Subcutaneous adipose tissue (tissue), 4 donors: ENCODE results near the gene DHRS11. TPM values are rescaled to one million over a fixed set of nuclear protein-coding genes. Genes with fewer than 3 reads are reported as not detected.

ENCODE experiments used
- CTCF ChIP-seq: fragments of 450-650 bp; IDR thresholded peaks from one replicate; pipeline ENCODE4 v1.5.1; 2016; ENCODE audit warnings: low read depth, mild to moderate bottlenecking, control low read depth, antibody characterized with exemption, moderate library complexity
- total RNA-seq, 4 donors: library from RNA; depleted of rRNA; stranded (reverse); fragments of >200 nt; gene quantifications; one replicate each; pipeline ENCODE4 v1.1.0, GENCODE V29; 2016

The DHRS11 gene
- total RNA-seq, 4 donors from 2014 or later, result 5.3 to 12.1 (median 7.9) TPM

- no peak for TF ChIP-seq CTCF
These were observed 41.5 kb downstream of the DHRS11 start for GRCh38 chr17:36632916-36633771.

GRCh38 chr17:36640346-36640745 is 48.7 kb downstream of the DHRS11 start:
- TF ChIP-seq CTCF, result no peak

GRCh38 chr17:36640836-36641235 is 49.2 kb downstream of the DHRS11 start:
- TF ChIP-seq CTCF, result no peak

DNA sequence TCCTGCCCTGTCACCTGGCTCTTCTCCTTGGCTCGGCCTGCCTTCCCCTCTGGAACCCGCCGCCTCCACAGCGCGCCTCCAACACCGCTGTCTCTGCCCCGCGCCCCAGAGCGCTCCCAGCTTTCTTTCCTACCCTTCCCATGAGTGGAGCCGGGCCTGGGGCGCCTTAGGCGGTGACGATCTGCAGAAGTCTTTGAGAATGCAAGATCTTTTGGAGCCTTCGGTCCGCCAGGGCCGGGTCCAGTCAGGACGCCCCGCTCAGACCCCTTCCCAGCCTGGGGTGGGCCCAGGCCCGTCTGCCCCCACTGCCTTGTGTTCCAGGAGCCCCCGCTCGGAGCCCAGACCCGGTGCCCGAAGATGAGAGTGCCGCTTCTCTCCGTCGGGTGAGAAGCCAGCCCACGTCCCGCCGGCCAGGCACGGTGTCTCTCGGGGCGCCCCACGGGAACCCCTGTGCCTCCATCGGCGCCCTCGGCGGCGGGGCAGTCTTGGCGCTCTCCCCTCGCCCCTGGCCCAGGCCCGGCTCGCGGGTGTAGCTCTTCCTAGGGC is 49.7 kb downstream of the DHRS11 start:
- no peak for TF ChIP-seq CTCF

DNA sequence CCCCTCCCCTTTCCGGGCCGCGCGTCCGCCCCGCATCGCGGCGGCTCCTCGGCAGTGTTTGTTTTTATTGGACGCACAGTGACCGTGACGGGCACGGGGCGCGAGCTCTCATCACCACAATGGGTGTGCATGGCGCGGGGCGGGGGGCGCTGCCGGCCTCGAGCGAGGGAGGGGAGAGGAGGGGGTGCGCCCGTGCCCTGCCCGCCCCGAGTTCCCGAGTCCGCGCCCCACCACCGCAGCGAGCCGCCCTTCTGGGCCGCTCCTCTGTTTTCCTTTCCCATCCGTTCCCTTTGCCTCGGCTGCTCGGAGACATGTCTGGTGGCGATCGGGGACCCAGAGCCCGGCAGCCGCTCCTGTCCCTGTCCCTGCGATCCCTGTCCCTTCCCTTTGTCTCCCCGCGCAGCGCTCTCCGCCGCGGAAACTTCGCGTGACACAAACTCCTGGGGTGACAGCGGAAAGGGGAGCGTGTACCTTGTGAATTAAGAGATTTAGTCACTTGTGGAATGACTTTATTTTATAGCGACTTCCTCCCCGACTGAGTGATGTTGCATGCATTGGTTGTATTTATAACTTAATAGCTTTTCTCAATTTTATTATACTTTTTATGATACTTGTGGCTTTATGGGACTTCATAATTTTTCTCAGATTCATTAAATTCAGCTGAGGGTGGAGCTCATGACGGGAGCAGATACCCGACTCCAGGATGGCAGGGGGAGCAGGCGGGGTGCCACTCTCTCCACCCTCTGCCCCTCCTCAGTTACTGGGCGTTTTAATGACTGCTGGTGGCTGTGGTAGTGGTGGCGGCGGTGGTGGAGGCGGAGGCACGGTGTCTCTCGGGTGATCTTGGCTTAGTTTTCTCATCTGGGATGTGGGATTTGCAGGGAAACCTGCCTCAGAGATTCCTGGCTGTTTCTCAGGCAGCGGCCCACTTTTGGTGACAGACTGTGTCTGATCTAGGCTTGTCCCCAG is 50.5 kb downstream of the DHRS11 start:
- no peak for TF ChIP-seq CTCF

- TF ChIP-seq CTCF, result no peak
These were observed 51.5 kb downstream of the DHRS11 start for GRCh38 chr17:36643086-36643685.
